Activated B cell treated with CpG ODN at 0.5 μM for 24 hours (primary cell): ENCODE results near the gene GPR65. TPM values are rescaled to one million over a fixed set of nuclear protein-coding genes. Genes with fewer than 3 reads are reported as not detected.
A peak's percentile ranks its signal among the peaks of the same experiment; 100 is the strongest.

Experiments used
- ATAC-seq: fragments of 200-7000 bp; cut with Tn5 transposase; one replicate; pipeline ENCODE4 v1.10.0; 2021; ENCODE audit warnings: low read depth, mild to moderate bottlenecking, moderate library complexity
- CTCF ChIA-PET: fragments of 350-600 bp; sonication (Branson Sonifier 250); formaldehyde crosslinking; loops from one replicate; lab custom pipeline; 2021; ENCODE audit warnings: antibody characterized with exemption; lab: Charles Lee
- POLR2A ChIA-PET: fragments of 350-600 bp; sonication (Branson Sonifier 250); formaldehyde crosslinking; loops from one replicate; lab custom pipeline; 2021; ENCODE audit warnings: antibody characterized with exemption; lab: Charles Lee
- DNase-seq: peaks from one replicate; pipeline ENCODE4 v3.0.0; 2022
- H3K27ac Mint-ChIP-seq: one replicate; pipeline ENCODE4 v1.8.0; 2020; ENCODE audit warnings: mixed read lengths
- H3K27me3 Mint-ChIP-seq: one replicate; pipeline ENCODE4 v1.8.0; 2021; ENCODE audit warnings: mixed read lengths
- H3K36me3 Mint-ChIP-seq: one replicate; pipeline ENCODE4 v1.8.0; 2021; ENCODE audit warnings: low read depth, mixed read lengths
- H3K4me1 Mint-ChIP-seq: one replicate; pipeline ENCODE4 v1.8.0; 2021; ENCODE audit warnings: mixed read lengths
- H3K4me3 Mint-ChIP-seq: one replicate; pipeline ENCODE4 v1.8.0; 2020; ENCODE audit warnings: mild to moderate bottlenecking, mixed read lengths
- H3K9me3 Mint-ChIP-seq: one replicate; pipeline ENCODE4 v1.8.0; 2020; ENCODE audit warnings: mixed read lengths
- CTCF ChIP-seq: fragments of 200-600 bp; IDR thresholded peaks from one replicate; pipeline ENCODE4 v1.8.0; 2022; ENCODE audit warnings: antibody characterized with exemption, mild to moderate bottlenecking
- intact Hi-C: fragments of 100-400 bp; cut with micrococcal nuclease; formaldehyde crosslinking; loops from one replicate; pipeline ENCODE4 v1.15.1; 2024
- total RNA-seq: library from RNA; stranded (reverse); gene quantifications from 2 replicates; pipeline ENCODE4 v1.2.3, GENCODE V29; 2022

GPR65 gene
- total RNA-seq = 13.7 and 14.7 TPM in 2 replicates

GRCh38 chr14:88005050-88005481 lies at the start of gene GPR65:
Gene GPR65, plus strand, starts transcription at chr14:88005135. Its CDS starts 5,713 bp downstream, at chr14:88010848.
- H3K27ac Mint-ChIP-seq = peak within 1 kb of the TSS; percentile 84
- H3K4me1 Mint-ChIP-seq = peaks cover 67% of the 10 kb centered on the region
- no peak for DNase-seq
- H3K4me3 Mint-ChIP-seq = peak within 1 kb of the TSS; percentile 83
- ATAC-seq = peak; percentile 78
- H3K27me3 Mint-ChIP-seq = no peaks in the 10 kb centered on the region
- H3K9me3 Mint-ChIP-seq = no peaks in the 10 kb centered on the region
- no peak for TF ChIP-seq CTCF
- H3K36me3 Mint-ChIP-seq = peaks cover 26% of the 10 kb centered on the region
- POLR2A ChIA-PET = interaction anchor here (0.6 to 4.2 kb wide), 4 partner anchors 11 to 319 kb away, joined by 3 to 131 read pairs (median 11); partner anchors contain the start of gene GALC
- intact Hi-C loops = loop anchor here (5.0 kb wide), 2 partner anchors 817 to 1952 kb away; partner anchors contain the start of genes TDP1 and TTC8
- CTCF ChIA-PET = interaction anchor here (1.7 to 3.1 kb wide), 3 partner anchors 9 to 60 kb away, joined by 5 to 14 read pairs (median 12); partner anchors contain the start of gene GALC

GRCh38 chr14:87955501-87955900 lies 49.4 kb upstream of the GPR65 start:
- peaks cover 6% of the 10 kb centered on the region for H3K9me3 Mint-ChIP-seq
- no peak for TF ChIP-seq CTCF
- no peaks in the 10 kb centered on the region for H3K27me3 Mint-ChIP-seq
- DNase-seq = no peak
- ChIA-PET CTCF (interaction anchor here (1.2 kb wide), 1 partner anchor 11 kb away, joined by 3 read pairs; no protein-coding TSS in a partner anchor), POLR2A (no interaction called here)
- ATAC-seq = no peak
- peaks cover 21% of the 10 kb centered on the region for H3K36me3 Mint-ChIP-seq
- H3K27ac Mint-ChIP-seq = no peak overlapping the region
- H3K4me1 Mint-ChIP-seq = peaks cover 33% of the 10 kb centered on the region
- intact Hi-C loops = no loop called here
- H3K4me3 Mint-ChIP-seq = no peak overlapping the region

GRCh38 chr14:87960013-87960787 lies 44.7 kb upstream of the GPR65 start:
- ChIA-PET CTCF (no interaction called here), POLR2A (no interaction called here)
- Mint-ChIP-seq H3K4me3 (no peak overlapping the region), H3K36me3 (peaks cover 45% of the 10 kb centered on the region), H3K27ac (no peak overlapping the region), H3K27me3 (no peaks in the 10 kb centered on the region), H3K4me1 (peaks cover 10% of the 10 kb centered on the region), H3K9me3 (peaks cover 6% of the 10 kb centered on the region)
- ATAC-seq (no peak), DNase-seq (no peak)
- TF ChIP-seq CTCF = no peak
- intact Hi-C loops = no loop called here

GRCh38 chr14:87961246-87961645 lies 43.7 kb upstream of the GPR65 start:
- ChIA-PET CTCF (no interaction called here), POLR2A (no interaction called here)
- ATAC-seq = no peak
- TF ChIP-seq CTCF = no peak
- DNase-seq = no peak
- Mint-ChIP-seq H3K27ac (no peak overlapping the region), H3K4me3 (no peak overlapping the region), H3K27me3 (no peaks in the 10 kb centered on the region), H3K4me1 (peaks cover 10% of the 10 kb centered on the region), H3K9me3 (peaks cover 6% of the 10 kb centered on the region), H3K36me3 (peaks cover 54% of the 10 kb centered on the region)
- intact Hi-C loops = no loop called here

- TF ChIP-seq CTCF = no peak
- no peak for DNase-seq
- CTCF ChIA-PET = no interaction called here
- Mint-ChIP-seq H3K4me3 (no peak overlapping the region), H3K36me3 (peaks cover 45% of the 10 kb centered on the region), H3K27ac (no peak overlapping the region), H3K27me3 (no peaks in the 10 kb centered on the region), H3K4me1 (no peaks in the 10 kb centered on the region), H3K9me3 (no peaks in the 10 kb centered on the region)
- POLR2A ChIA-PET = no interaction called here
- intact Hi-C loops = no loop called here
- ATAC-seq = no peak
Measured at GRCh38 chr14:87966816-87967215, 38.1 kb upstream of the GPR65 start.
